Stimulated activated CD8-positive, alpha-beta memory T cell treated with anti-CD3 and anti-CD28 coated beads, Interleukin-2, amount 100 ng/mL, for 1 hour (primary cell): ENCODE data around the gene PRKCE.

Experiments used
- DNase-seq, 2 donors: peaks; one replicate each; pipeline ENCODE4 v3.0.0-alpha.2; 2020; ENCODE audit warnings: low read depth in 2 of 2

PRKCE gene

DNA sequence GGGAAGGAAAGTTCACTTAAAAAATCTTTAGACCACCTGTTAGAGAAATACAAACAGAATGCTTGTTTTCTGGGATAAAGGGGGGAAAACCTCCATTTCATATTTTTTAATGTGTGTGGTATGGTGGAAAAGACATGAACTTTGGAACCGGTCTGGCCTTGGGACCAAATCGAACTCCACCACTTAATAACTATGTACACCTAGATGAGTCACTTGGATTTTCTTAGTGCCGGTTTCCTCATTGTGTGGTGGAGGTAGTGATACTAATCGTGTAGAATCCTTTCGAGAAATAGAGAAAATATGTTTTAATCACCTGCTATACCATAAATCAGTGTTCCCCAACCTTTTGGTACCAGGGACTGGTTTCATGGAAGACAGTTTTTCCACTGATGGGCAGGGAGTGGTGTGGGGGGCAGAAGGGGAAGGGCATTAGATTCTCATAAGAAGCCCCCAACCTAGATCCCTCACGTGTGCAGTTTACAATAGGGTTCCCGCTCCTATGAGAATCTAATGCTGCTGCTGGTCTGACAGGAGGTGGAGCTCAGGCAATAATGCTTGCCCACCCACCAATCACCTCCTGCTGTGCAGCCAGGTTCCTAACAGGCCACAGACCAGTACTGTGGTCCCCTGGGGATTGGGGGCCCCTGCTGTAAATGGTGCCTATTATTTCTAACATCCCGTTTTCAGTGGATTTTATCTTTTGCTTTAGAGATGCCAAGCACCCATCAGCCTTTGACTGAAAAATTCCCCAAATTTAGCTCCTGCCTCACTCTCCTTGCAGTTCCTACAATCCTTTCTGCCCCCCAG lies 308.8 kb downstream of the PRKCE start:
- no peak for DNase-seq

DNA sequence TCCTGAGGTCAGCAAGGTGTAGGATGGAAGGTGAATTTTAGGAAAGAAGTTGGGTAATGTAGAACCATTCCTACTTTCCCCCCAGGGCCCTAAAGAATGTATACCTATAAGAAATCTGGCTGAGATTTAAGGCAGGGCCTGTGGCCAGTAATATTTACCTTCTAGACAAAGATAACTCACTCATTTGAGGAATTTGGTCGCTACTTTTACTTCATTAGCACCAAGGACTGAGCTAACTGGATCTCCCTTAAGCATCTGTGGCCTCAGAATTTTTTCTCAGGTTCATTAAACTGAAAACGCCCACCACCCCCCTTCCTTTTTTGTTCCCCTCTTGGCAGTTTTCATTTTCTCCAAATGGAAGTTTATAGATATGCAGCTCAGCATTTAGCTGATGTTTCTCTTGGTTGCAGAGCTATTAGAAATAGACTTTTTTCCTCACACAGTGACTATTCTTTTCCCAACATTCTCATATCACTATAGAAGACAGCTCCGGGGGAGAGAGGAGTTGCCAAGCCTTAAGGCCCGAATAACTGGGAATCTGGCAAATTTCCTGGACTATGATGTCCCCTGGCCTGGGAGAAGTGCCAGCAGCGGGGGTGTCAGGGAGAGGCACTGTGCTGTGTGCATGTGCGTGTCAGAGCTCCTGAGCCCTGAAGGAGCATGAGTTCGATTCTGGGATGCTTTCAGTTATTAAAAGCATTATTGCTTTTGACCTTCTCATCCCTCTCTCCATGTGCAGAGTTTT lies 310.9 kb downstream of the PRKCE start:
- no peak for DNase-seq

DNA sequence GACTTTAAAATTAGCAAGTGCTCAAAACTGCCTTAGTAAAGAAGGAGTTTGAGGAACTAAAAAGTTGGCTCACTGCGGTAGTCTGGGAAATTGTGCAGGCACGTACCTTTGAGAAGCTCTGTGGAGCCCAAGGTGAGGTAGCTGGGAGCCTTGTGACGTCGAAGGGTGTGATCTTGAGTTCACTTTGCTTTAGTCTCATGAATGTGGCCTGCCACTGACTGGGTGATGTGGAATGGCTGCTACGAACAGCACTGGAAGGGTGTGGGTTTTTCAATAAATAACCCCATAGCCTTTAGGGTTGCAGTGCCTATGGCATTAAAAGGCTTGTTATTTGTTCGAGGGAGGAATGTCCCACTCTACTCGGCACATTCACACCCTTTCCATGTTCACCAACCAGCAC lies 312.3 kb downstream of the PRKCE start:
- DNase-seq, result no peak

DNA sequence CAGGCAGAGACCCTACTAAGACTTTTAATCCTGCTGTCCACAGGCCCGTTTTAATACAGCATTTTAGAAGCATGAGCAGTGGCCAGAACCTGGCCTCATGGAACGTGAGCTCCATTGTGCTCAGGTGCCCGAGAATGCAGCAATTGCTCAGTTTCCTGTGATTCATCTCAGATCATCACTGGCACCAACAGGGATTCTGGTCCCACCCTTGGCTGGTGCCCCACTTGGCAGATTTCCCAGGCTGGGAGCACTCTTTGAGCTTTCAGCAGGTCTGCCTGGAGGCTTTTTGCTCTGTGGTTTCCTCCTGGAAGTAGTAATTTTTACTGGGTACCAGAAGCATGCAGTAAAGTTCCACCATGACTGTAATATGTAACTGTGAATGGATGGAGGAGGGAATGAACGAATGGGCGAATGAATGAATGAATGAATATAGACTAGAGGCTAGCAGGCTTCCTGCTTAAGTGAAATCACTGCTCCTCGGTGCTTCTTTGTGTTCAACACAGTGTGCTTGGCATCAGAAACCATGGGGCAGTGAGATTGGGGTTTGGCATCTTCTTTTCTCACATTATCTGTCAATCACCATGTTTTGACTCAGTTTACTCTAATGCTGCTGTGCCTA lies 312.9 kb downstream of the PRKCE start:
- no peak for DNase-seq

DNA sequence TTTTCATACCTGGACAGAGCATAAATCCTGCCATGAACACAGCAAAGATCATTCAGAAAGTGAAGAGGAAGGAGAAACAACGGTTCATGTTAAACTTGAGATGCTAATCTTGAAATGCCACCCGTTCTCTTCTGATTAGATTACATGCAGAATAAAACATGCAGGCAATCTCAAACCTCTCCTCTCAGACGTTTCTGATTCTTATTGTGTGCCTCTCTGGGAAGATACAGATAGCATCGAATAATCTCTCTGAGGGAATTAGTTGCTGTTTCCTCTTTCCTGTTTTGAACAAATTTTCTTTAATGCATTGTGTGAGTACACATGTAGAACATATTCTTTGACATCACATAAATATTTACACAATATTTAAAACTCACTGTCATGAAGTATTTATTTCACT lies 313.4 kb downstream of the PRKCE start:
- no peak for DNase-seq

DNA sequence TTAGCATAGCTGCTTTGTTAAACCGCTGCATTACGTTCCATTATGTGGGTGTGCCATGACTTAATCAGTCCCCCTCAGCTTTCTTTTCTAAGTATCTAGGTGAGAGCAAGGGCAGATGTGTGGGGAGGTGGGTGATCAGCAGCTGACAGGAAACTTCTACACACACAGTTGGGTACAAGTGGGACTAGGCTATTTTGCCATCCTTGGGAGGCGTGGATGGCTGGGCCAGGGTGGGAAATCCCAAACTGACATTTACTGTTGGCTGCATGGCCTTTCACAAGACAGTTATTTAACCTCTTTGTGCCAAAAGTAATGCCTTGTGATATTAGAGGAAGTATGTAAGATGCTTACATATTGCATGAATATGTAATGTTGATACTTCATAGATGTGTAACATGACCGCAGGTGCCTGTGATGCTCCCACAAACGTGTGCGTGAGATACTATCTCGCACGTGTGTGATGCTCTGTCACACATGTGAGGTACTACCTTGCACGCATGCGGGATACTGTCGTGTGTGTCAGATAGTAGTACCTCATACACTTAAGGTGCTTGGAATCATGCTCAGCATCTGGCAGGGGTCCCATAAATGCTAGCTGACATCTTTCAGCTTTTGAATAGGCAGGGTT lies 314.5 kb downstream of the PRKCE start:
- DNase-seq, result no peak

DNA sequence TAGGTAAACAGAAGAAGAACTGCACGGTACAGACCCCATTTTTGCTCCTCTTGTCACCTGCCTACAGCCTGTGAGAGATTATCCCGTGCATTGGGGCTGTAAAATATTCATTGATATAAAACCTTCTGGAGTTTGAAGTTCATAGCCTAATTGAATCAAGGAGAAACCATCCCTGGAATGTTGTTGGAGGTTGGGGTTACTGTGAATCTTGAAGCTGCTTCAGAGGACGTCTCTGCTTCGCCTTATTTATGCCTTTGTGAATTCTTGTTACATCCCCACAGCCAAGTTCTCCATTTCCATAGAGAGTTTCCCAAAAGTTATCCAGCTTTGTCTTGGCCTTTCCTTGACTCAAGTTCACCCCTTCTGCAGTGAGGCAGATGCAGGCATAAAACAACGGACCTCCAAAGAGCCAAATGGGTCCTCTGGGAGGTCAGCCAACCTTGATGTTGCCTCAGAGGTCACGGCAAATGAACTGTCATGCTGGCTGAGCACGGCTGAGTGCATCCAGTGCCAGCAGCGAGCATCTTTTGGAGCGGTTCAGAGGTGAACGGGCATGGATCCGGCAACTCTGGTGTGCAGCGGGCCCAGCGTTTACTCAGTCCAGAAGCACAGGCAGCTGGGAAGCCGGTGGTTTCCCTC lies 317.6 kb downstream of the PRKCE start:
- no peak for DNase-seq

DNA sequence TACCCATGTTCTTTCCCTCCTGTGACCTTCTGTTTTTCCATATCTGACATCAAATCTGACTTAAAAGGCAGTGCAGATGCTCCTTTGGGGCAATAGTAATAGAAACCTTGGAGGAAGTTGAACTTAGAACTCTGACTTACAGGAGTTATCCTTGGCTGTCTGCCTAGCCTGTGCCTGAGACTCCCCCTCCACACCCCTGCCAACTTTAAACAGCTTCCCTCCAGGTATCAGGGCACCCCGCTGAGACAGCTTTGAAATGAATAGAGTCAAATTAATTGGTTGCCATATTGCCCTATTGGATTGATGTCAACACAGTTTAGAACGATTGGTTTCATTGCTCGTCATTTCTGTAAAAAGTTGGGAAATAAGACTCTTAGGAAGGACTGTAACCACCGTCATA lies 322.0 kb downstream of the PRKCE start:
- DNase-seq, result no peak

DNA sequence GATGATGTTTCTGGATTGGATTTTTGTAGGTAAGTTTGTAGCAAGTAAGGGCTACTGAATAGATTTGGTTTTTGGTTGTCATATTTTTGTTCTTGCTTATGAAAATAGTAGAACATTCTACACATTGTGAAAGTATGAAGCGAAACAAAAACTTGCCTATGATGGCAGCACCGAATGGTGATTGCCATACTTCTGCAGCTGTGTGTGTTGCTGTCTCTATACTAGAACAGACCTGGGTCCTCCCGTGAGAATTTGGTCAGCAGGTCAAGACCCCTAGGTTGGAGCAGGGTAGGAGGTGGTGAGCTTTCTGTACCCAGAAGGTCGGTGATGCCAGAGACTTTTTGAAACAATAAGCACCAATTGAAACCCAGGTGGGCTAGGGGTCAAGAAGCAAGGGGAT lies 322.6 kb downstream of the PRKCE start:
- no peak for DNase-seq

DNA sequence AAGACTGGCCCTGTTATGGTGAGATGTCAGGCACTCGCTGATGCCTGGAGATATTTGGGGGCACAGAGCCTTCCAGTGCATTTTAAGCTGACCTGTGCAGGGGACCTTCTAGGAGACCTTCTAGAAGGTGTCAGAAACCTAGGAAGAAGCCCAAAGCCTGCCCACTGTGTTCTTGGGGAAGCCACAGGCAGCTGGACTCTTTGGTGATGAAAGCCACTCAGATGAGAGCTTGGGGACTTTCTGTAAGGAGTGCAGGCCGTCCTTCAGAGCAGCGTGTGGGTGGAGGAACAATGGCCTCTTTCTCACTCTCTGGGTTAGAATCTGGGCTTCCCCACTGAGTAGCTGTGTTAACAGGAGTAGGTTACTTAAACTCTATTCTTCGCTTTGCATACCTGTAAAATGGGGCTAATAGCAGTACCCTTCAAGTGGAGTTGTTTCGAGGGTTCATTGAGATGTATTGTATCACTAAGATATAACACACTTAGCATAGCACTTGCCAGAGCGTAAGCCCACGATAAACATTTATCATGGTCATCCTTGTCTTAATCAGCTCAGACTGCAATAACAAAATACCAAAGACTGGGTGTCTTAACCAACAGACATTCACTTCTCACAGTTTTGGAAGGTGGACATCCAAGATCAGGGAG lies 323.4 kb downstream of the PRKCE start:
- no peak for DNase-seq

DNA sequence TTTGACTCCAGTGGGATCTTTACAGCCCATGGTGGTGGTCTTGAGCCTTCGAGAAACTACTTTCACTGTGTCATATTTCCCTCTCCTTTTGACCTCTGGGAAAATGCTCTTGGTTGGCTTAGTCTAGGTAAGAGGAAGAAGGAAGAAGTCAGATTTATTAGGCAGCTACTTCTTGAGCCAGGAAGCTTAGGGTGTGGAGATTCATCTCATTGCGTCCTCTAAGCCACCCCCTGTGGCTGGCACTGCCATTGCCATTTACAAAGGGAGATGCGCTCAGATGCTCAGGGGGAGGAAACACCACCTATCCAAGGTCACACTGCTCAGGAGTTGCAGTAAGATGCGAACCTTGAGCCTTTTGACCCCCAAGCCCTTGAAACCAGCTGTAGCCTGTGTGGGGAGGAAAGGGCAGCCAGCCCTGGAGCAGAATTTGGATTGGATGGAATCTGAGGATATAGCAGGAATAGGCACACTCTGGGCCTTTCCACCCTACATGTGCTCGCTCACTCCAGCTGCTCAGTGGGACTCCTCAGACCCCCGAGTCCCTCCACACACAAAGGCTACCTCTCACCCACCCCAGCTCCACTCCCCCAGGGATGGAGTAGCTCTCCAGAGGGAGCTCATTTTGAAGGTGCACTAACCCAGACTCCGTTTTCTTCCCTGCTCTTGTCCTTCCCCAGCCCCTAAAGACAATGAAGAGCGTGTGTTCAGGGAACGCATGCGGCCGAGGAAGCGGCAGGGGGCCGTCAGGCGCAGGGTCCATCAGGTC lies 324.5 kb downstream of the PRKCE start:
- no peak for DNase-seq

DNA sequence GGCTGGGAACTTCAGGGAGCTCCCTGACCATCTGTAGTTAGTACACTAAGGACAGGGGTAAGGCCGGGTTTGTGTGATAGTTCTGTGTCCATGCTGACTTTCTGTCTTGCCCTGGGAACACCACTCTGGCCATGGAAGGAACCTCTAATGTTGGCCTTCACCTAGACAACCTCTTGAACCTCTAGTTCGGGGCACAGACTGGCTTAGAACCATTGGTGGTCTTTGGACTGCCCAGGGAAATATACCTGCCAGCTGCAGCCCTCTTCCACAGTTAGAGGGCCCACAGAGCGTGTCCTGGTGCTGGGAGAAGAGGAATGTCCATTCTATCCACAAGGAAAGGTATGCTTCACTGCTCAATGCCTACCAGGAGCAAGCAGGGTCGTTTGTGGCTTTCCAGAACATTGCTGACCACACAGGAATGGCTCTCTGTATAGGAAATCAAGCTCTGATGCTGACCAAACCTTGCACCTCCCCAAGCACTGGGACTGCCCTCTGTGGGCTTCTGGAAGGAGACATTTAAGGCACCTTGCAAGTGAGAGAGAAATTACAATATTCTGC lies 326.9 kb downstream of the PRKCE start:
- no peak for DNase-seq

DNA sequence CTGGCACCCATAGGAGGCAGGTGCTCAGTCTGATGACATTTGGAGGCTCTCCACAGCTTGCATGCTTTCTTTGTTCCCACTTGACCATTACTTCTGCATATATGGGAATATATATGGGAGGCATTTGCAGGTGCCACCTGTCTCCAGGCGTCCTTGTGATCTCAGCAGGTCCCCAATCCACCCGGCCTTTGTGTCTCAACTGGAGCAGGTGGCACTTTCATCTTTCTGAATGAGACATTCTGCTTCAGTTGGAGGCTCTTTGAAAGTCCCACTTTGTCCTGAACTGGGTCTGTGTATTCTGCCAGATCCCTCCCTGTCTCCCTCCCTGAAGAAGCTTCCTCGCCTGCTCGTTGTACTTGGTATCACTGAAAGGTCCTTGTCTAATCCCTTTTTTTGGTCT lies 327.6 kb downstream of the PRKCE start:
- DNase-seq, result no peak

DNA sequence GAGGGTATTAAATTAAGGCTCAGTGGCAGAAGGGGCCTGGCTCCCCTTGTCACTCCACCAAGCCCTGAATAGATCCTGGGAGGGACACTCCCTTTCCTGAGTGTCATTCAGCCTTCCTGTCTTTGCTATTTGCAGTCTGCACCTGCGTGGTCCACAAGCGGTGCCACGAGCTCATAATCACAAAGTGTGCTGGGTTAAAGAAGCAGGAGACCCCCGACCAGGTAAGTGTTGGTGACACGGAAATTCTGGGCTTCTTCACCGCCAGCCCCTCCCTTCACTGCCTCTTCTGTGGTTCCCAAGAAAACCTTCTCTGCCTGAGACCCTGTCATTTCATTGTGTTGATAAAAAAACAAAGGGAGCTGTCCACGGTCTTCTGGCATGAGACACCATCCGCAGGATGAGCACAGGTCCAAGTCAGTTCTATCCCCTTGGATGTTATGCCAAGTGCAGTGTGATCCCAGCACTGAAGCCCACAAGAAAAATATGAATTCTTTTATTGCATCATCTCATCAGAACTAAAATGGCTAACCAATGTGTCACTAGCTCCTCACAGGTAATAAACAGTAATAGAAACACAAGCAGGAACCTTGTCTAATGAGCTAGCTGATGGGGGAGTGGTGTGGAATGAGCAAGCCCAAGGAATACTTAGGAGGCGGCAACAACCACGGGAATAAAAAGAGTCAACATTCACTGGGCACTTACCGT lies 328.8 kb downstream of the PRKCE start:
- no peak for DNase-seq

DNA sequence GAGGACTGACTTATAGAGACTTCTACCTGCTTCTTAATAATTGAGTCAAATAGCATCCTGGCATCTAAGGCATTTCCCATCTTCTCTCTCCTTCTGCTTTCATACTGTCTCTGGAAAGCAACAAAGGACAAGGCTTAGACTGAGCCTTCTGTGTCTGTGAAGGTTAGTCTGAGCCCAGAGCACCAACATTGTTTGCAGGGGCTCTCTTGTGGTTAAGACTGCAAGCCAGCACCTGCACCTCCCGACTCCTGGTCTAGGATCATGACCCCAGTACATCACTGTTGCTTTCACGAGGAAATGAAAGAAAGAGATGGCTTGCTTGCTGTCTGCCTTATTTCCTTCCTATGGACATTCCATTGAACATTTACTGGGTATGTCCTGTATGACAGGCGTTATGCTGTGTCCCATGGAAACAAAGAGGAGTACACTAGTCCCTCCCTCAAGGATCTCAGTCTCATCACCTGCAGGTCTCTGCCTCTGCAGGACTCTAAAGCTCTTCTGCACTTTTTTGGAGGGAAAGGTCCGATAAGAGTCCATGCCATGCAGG lies 330.0 kb downstream of the PRKCE start:
- DNase-seq, result no peak

DNA sequence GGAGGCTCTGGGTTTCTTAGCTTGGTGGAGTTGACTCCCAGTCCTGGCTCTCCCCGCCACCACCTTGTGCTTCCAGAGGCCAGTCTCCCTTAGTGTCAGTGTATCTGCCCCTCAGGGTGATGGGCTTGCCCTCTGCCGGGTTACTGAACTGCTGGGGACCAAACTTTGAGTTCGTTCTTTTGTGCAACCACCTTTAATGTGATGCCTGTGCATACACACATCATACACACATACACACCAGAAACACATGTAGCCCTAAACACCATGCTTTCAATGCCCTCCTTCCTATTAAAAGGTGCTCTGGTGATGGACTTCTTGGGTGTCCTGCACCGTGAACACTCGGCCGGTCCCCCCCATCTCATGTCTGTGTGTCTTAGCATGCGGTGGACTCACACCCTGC lies 330.6 kb downstream of the PRKCE start:
- no peak for DNase-seq

DNA sequence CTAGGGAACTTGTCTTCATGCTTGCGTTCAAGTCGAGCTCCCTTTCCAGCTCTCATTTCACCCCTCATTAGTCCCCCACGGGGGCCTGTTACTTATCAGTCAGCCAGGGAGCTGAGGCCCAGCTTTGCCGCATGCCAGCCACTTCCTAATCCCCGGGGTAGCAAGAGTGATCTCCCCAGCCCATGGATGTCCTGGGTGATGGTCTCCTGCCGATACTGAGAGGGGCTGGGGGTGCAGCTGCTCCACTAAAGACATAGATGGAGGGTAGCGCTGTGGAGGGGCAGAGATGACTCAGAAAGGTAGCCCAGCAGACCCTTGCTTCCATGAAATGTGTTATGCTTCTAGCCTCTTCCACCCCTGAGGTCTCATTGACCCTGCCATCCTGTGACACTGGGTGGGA lies 331.7 kb downstream of the PRKCE start:
- DNase-seq, result no peak

DNA sequence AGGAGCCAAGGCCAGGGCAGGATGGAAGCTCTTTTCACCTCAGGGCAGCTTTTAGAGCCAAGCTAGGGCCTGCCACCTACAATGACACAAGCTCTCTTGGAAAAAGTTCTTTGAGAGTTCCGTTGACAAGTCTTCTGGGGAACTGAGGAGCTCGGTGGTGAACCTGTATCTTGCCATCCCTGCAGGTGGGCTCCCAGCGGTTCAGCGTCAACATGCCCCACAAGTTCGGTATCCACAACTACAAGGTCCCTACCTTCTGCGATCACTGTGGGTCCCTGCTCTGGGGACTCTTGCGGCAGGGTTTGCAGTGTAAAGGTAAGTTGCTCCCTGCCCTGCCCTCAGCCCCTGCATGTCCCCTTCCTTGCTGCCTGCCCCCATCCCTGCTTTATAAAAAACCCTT lies 332.9 kb downstream of the PRKCE start:
- no peak for DNase-seq

DNA sequence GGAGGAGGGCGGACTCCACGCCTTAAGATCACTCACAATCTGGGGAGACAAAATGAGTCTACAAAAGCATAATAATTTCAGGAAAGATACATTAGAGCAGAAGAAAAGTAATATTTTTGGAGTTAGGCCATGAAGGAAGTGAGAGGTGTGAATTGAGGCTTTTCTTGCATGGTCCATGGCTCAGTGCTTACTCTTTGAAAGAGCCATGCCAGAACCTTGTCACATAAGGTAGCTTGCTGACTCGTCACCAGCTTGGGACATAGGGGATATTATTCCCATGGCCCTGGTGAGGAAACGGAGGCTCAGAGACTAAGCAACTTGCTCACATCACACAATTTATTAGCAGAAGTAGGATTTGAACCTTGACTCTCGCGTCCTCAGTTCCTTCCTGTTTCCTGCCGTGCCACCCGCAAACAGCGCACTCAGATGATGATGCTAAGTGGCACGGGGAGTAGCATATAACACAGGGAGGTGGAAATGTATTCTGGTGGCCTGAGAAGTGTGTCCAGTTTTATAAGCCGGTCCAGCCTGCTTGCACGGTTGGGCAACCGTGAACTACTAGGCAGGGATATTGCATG lies 333.5 kb downstream of the PRKCE start:
- DNase-seq, result no peak
